ENCODE measurements around the gene ITGB8. TPM values are rescaled to one million over a fixed set of nuclear protein-coding genes. Genes with fewer than 3 reads are reported as not detected.

ITGB8 gene
- total RNA-seq, 3 donors from 2014 or later = 9.3 to 11.6 (median 10.8) TPM

DNA sequence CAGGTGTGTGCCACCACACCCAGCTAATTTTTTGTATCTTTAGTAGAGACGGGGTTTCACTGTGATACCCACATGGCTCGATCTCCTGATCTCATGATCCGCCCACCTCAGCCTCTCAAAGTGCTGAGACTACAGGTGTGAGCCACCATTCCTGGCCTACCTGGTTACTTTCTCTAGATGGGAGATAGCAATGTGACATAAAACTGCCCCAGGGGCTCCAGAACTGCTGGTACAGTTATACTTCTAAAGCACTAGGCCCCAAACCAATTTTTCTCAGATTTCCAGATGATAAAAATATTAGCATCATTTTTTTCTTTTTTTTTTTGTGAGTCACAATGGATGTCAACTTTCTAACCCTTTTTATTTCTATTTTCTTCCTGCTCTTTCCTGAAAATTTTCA is 27.4 kb downstream of the ITGB8 start:
- Histone ChIP-seq H3K36me3 (ENCODE audit: low read depth) (no peaks in the 10 kb centered on the region), H3K9me3 (no peaks in the 10 kb centered on the region), H3K4me1 (ENCODE audit: low read depth) (no peaks in the 10 kb centered on the region), H3K4me3 (no peak overlapping the region)
- no peak for DNase-seq
- ATAC-seq = no peak
- TF ChIP-seq, protein P1, sequence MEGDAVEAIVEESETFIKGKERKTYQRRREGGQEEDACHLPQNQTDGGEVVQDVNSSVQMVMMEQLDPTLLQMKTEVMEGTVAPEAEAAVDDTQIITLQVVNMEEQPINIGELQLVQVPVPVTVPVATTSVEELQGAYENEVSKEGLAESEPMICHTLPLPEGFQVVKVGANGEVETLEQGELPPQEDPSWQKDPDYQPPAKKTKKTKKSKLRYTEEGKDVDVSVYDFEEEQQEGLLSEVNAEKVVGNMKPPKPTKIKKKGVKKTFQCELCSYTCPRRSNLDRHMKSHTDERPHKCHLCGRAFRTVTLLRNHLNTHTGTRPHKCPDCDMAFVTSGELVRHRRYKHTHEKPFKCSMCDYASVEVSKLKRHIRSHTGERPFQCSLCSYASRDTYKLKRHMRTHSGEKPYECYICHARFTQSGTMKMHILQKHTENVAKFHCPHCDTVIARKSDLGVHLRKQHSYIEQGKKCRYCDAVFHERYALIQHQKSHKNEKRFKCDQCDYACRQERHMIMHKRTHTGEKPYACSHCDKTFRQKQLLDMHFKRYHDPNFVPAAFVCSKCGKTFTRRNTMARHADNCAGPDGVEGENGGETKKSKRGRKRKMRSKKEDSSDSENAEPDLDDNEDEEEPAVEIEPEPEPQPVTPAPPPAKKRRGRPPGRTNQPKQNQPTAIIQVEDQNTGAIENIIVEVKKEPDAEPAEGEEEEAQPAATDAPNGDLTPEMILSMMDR (IDR thresholded peaks at IDR 0.05) = no peak
- intact Hi-C loops (cut with DNase I, micrococcal nuclease) = no loop called here

DNA sequence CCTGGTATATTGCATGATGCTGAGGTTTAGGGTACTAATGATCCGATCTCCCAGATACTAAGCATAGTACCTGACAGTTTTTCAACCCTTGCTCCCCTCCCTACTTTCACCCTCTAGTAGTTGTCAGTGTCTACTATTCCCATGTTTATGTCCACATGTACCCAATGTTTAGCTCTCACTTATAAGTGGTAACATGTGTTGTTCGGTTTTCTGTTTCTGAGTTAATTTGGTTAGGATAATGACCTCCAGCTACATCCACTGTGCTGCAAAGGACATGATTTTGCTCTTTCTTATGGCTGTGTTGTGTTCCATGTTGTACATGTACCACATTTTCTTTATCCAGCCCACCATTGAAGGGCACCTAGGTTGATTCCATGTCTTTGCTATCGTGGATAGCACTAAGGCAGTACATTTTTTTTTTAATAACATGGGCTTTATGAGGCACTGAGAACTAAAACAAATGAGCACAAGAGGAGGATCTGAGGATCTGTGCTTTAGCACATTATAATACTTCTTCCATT is 28.1 kb downstream of the ITGB8 start:
- DNase-seq (no peak), ATAC-seq (no peak)
- intact Hi-C loops (cut with DNase I, micrococcal nuclease) = no loop called here
- H3K36me3 ChIP-seq (ENCODE audit: low read depth) = no peaks in the 10 kb centered on the region
- H3K9me3 ChIP-seq = no peaks in the 10 kb centered on the region
- TF ChIP-seq, protein P1 (IDR thresholded peaks at IDR 0.05) = no peak
- no peaks in the 10 kb centered on the region for H3K4me1 ChIP-seq (ENCODE audit: low read depth)
- no peak overlapping the region for H3K4me3 ChIP-seq

DNA sequence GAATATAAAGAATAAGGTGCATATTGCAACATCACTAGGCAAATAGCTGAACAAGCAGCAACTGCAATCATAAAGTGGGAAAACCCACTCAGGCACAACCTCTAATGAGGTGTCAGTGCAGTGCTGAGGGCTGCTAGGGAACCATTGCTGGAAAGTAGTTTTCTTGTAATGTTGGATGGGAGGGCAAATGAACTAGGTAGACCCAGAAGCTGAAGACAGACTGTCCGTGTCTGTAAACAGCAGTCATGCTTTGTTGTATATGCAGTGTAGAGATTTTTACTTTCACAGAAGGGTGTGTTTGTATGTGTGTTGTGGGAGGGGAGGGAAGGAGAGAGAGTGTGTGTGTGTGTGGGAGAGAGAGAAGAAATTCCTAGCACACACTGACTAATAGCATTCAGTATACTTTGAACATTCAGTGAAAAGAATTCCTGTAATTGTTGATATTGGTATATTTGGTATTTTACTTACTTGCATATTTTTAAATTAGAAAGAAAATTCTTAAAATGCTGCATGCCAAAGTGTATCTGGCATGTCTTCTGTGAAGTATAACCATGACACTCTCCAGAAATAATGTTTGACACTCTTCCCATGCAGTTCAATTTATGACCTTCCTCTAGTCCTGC is 28.8 kb downstream of the ITGB8 start:
- TF ChIP-seq, protein P1 (IDR thresholded peaks at IDR 0.05) = no peak

DNA sequence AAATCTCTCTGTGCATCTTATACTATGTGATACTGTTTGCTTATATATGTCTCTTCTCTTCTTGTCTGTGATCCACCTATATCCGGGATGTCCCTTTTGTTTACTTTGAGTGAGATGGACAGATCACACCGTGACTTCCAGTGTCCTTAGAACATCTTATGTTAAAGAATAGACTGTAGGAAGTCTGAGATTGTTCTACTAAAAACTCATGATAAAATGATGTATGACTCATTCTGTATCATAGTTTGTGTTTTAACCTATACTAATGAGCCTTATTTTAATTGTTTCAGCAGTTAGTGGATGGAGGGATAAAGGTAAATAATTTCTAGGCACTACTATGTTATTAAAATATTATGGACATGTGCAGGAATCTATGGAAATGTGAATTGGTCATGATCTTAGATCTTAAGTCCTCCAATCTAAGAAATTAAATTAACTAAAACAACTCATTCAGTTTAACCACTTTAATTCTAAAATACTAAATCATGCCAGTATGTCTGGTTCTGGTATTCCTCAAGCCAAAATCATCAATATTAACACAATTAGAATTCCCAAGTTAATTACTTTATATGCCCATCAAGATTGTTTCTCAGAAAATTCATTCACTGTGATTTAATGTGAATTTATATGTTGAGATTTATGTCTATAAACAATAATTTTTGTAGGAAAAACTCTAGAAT is 32.0 kb downstream of the ITGB8 start:
- ATAC-seq (no peak), DNase-seq (no peak)
- TF ChIP-seq, protein P1 (IDR thresholded peaks at IDR 0.05) = no peak
- H3K4me1 ChIP-seq (ENCODE audit: low read depth) = no peaks in the 10 kb centered on the region
- intact Hi-C loops (cut with DNase I, micrococcal nuclease) = no loop called here
- H3K36me3 ChIP-seq (ENCODE audit: low read depth) = no peaks in the 10 kb centered on the region
- no peak overlapping the region for H3K4me3 ChIP-seq
- H3K9me3 ChIP-seq = no peaks in the 10 kb centered on the region

More for the DNA sequence above, 28.8 kb downstream of the ITGB8 start:
- intact Hi-C loops (cut with DNase I, micrococcal nuclease) = no loop called here
- DNase-seq (no peak), ATAC-seq (no peak)
- Histone ChIP-seq H3K4me3 (no peak overlapping the region), H3K9me3 (no peaks in the 10 kb centered on the region), H3K4me1 (ENCODE audit: low read depth) (no peaks in the 10 kb centered on the region), H3K36me3 (ENCODE audit: low read depth) (no peaks in the 10 kb centered on the region)

DNA sequence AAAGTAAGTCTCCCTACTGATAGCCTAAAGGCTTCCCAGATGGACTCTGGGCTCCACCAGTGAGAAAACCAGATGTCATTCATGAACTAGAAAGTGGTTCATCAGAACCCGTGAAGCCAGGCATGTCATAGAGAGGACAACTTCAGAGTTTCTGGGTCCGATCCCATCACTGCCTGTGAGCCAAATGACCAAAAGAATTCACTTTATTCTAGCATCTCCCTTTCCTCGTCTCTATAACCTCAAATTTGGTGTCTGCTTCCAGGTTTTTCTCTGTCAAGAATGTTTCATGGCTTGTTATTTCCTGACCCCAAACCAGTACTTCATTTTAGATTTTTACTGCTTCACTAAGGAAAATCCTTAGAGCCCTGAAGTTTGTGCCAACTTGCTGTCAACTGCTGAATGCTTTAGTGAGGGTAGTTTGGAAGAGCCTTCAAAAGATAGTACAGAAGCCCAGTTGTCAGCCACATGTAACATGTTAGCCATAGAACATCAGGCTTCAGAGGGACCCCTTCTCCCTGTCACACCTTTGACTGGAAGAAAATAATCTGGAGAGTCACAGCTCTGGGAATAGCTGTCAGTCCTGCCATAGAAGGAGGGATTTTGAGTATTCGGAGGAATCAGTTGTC is 34.0 kb downstream of the ITGB8 start:
- intact Hi-C loops (cut with DNase I, micrococcal nuclease) = no loop called here
- TF ChIP-seq, protein P1 (IDR thresholded peaks at IDR 0.05) = no peak

More for the DNA sequence above, 34.0 kb downstream of the ITGB8 start:
- no peaks in the 10 kb centered on the region for H3K9me3 ChIP-seq
- no peak overlapping the region for H3K4me3 ChIP-seq
- ATAC-seq (no peak), DNase-seq (no peak)
- no peaks in the 10 kb centered on the region for H3K36me3 ChIP-seq (ENCODE audit: low read depth)
- H3K4me1 ChIP-seq (ENCODE audit: low read depth) = no peaks in the 10 kb centered on the region
